ENCODE data around the gene JOSD2. TPM values are rescaled to one million over a fixed set of nuclear protein-coding genes. Genes with fewer than 3 reads are reported as not detected.

JOSD2 gene
- total RNA-seq, 2 experiments from 2014 or later = 29.5 to 36.2 TPM

- no peaks in the 10 kb centered on the region for H3K9me3 Mint-ChIP-seq
- no peak overlapping the region for H3K4me3 Mint-ChIP-seq
Measured at GRCh38 chr19:50461066-50461875, 49.7 kb downstream of the JOSD2 start.

GRCh38 chr19:50460161-50460765 is 50.7 kb downstream of the JOSD2 start:
- H3K27me3 Mint-ChIP-seq = peaks cover 36% of the 10 kb centered on the region
- no peaks in the 10 kb centered on the region for H3K9me3 Mint-ChIP-seq
- peak; percentile 47 for DNase-seq
- peaks cover 13% of the 10 kb centered on the region for H3K4me1 Mint-ChIP-seq (ENCODE audit: low read depth)
- no peak overlapping the region for H3K4me3 Mint-ChIP-seq
- ChIA-PET CTCF (interaction anchor here (0.6 to 4.8 kb wide), 23 partner anchors 10 to 242 kb away, joined by 3 to 54 read pairs (median 5); partner anchors contain the start of gene POLD1), POLR2A (interaction anchor here (1.3 kb wide), 1 partner anchor 103 kb away, joined by 10 read pairs; no protein-coding TSS in a partner anchor)
- H3K27ac Mint-ChIP-seq = no peak overlapping the region
- no peaks in the 10 kb centered on the region for H3K36me3 Mint-ChIP-seq
- intact Hi-C loops (cut with micrococcal nuclease) = loop anchor here (2.0 to 5.0 kb wide), 2 partner anchors 43 to 207 kb away; partner anchors contain the start of gene SPIB

More at GRCh38 chr19:50461066-50461875, 49.7 kb downstream of the JOSD2 start:
- Mint-ChIP-seq H3K27ac (no peak overlapping the region), H3K36me3 (no peaks in the 10 kb centered on the region), H3K4me1 (ENCODE audit: low read depth) (peaks cover 13% of the 10 kb centered on the region), H3K27me3 (peaks cover 36% of the 10 kb centered on the region)
- CTCF ChIA-PET = interaction anchor here (0.7 to 4.8 kb wide), 25 partner anchors 11 to 243 kb away, joined by 3 to 54 read pairs (median 5); partner anchors contain the start of gene POLD1
- intact Hi-C loops (cut with micrococcal nuclease) = loop anchor here (1.0 to 5.0 kb wide), 4 partner anchors 44 to 208 kb away; partner anchors contain the start of gene SPIB
- POLR2A ChIA-PET = interaction anchor here (0.9 to 1.3 kb wide), 2 partner anchors 104 to 126 kb away, joined by 3 to 10 read pairs; no protein-coding TSS in a partner anchor
- DNase-seq = peak; percentile 80

GRCh38 chr19:50459638-50460037 is 51.4 kb downstream of the JOSD2 start:
- POLR2A ChIA-PET = no interaction called here

GRCh38 chr19:50459067-50459456 is 51.9 kb downstream of the JOSD2 start:
- Mint-ChIP-seq H3K27me3 (peaks cover 39% of the 10 kb centered on the region), H3K9me3 (no peaks in the 10 kb centered on the region), H3K36me3 (no peaks in the 10 kb centered on the region), H3K4me1 (ENCODE audit: low read depth) (peaks cover 13% of the 10 kb centered on the region), H3K4me3 (no peak overlapping the region), H3K27ac (no peak overlapping the region)
- ChIA-PET CTCF (no interaction called here), POLR2A (no interaction called here)
- no peak for DNase-seq
- intact Hi-C loops (cut with micrococcal nuclease) = no loop called here

More at GRCh38 chr19:50459638-50460037, 51.4 kb downstream of the JOSD2 start:
- intact Hi-C loops (cut with micrococcal nuclease) = loop anchor here (2.0 to 5.0 kb wide), 2 partner anchors 42 to 207 kb away; partner anchors contain the start of gene SPIB
- DNase-seq = no peak
- peaks cover 39% of the 10 kb centered on the region for H3K27me3 Mint-ChIP-seq
- no peak overlapping the region for H3K4me3 Mint-ChIP-seq
- peaks cover 13% of the 10 kb centered on the region for H3K4me1 Mint-ChIP-seq (ENCODE audit: low read depth)
- no peaks in the 10 kb centered on the region for H3K9me3 Mint-ChIP-seq
- H3K36me3 Mint-ChIP-seq = no peaks in the 10 kb centered on the region
- CTCF ChIA-PET = interaction anchor here (1.1 to 4.8 kb wide), 9 partner anchors 10 to 126 kb away, joined by 3 to 54 read pairs (median 6); partner anchors contain the start of gene POLD1
- H3K27ac Mint-ChIP-seq = no peak overlapping the region

- H3K36me3 Mint-ChIP-seq = no peaks in the 10 kb centered on the region
- POLR2A ChIA-PET = no interaction called here
- peaks cover 39% of the 10 kb centered on the region for H3K27me3 Mint-ChIP-seq
- intact Hi-C loops (cut with micrococcal nuclease) = no loop called here
- CTCF ChIA-PET = interaction anchor here (1.0 kb wide), 1 partner anchor 43 kb away, joined by 4 read pairs; no protein-coding TSS in a partner anchor
- no peak for DNase-seq
- peaks cover 13% of the 10 kb centered on the region for H3K4me1 Mint-ChIP-seq (ENCODE audit: low read depth)
- no peak overlapping the region for H3K4me3 Mint-ChIP-seq
- H3K9me3 Mint-ChIP-seq = no peaks in the 10 kb centered on the region
- no peak overlapping the region for H3K27ac Mint-ChIP-seq
Measured at GRCh38 chr19:50458396-50459066, 52.5 kb downstream of the JOSD2 start.

GRCh38 chr19:50457300-50457699 is 53.7 kb downstream of the JOSD2 start:
- ChIA-PET POLR2A (no interaction called here), CTCF (interaction anchor here (1.2 kb wide), 1 partner anchor 100 kb away, joined by 3 read pairs; no protein-coding TSS in a partner anchor)
- H3K4me1 Mint-ChIP-seq (ENCODE audit: low read depth) = peaks cover 13% of the 10 kb centered on the region
- H3K27ac Mint-ChIP-seq = no peak overlapping the region
- DNase-seq = no peak
- no peaks in the 10 kb centered on the region for H3K36me3 Mint-ChIP-seq
- intact Hi-C loops (cut with micrococcal nuclease) = no loop called here
- peaks cover 34% of the 10 kb centered on the region for H3K27me3 Mint-ChIP-seq
- no peaks in the 10 kb centered on the region for H3K9me3 Mint-ChIP-seq
- no peak overlapping the region for H3K4me3 Mint-ChIP-seq

Other genes with a start within 250 kb of the JOSD2 start
- gene KCNC3, start 181.8 kb downstream of the JOSD2 start, total RNA-seq = 1 to 10 TPM; 5.4 to 6.2 TPM
- gene NAPSA, start 145.6 kb downstream of the JOSD2 start, total RNA-seq = 10 to 100 TPM; 88.8 to 99.8 TPM
- 10 to 100 TPM; 73.9 to 75.6 TPM for gene NR1H2, start 134.7 kb downstream of the JOSD2 start, total RNA-seq
- 100 to 1,000 TPM; 190 to 191 TPM for gene POLD1, start 126.8 kb downstream of the JOSD2 start, total RNA-seq
- under 1 TPM; 0.45 to 0.80 TPM for gene SPIB, start 92.3 kb downstream of the JOSD2 start, total RNA-seq
- under 1 TPM; 0.38 to 0.94 TPM for gene MYBPC2, start 78.3 kb downstream of the JOSD2 start, total RNA-seq
- gene EMC10, start 34.7 kb downstream of the JOSD2 start, total RNA-seq = 10 to 100 TPM; 37.5 to 37.6 TPM
- gene GARIN5A, start 34.3 kb downstream of the JOSD2 start, total RNA-seq = under 1 TPM; 0.77 to 0.88 TPM
- not detected for gene ASPDH, start 2.7 kb upstream of the JOSD2 start, total RNA-seq
- gene LRRC4B, start 57.2 kb upstream of the JOSD2 start, total RNA-seq = not detected
- gene SYT3, start 128.7 kb upstream of the JOSD2 start, total RNA-seq = not detected
- under 1 TPM in 1 of 2 experiments, not detected in 1; 0.69 TPM for gene C19orf81, start 138.3 kb upstream of the JOSD2 start, total RNA-seq
- not detected for gene SHANK1, start 208.6 kb upstream of the JOSD2 start, total RNA-seq
- under 1 TPM; 0.41 to 0.71 TPM for gene CLEC11A, start 212.2 kb upstream of the JOSD2 start, total RNA-seq